Panc1 (cell line): ENCODE data around the gene C1orf105. TPM values are rescaled to one million over a fixed set of nuclear protein-coding genes. Genes with fewer than 3 reads are reported as not detected.

ENCODE experiments used
- ATAC-seq: fragments of 200-7000 bp; cut with Tn5 transposase; 2 replicates; pipeline ENCODE4 v1.9.1; 2020; ENCODE audit warnings: mild to moderate bottlenecking, moderate library complexity
- BruUV-seq: library from RNA; stranded (reverse); fragments of 400-500 nt; replicated peaks from 2 replicates; lab custom pipeline; 2021; lab: Mats Ljungman, UMichigan
- CTCF ChIA-PET: fragments of 300-600 bp; sonication (Branson Sonifier 250); formaldehyde crosslinking; loops from one replicate; lab custom pipeline; 2022; ENCODE audit warnings: antibody characterized with exemption; lab: Charles Lee
- POLR2A ChIA-PET: fragments of 300-600 bp; sonication (Branson Sonifier 250); formaldehyde crosslinking; loops from one replicate; lab custom pipeline; 2022; ENCODE audit warnings: antibody characterized with exemption; lab: Charles Lee
- DNase-seq: peaks from one replicate; pipeline ENCODE4 v3.0.0-alpha.2; 2010; ENCODE audit warnings: low read depth, low spot score
- H3K27ac ChIP-seq: 2 replicates; pipeline ENCODE4 v1.5.1; 2011; ENCODE audit warnings: mild to moderate bottlenecking, low read length, inconsistent platforms
- H3K27me3 ChIP-seq: fragments of 200-500 bp; sonication (Bioruptor generic); 2 replicates; pipeline ENCODE4 v1.6.0; 2014; ENCODE audit warnings: low read length, inconsistent platforms; ENCODE audit not compliant: control insufficient read depth, insufficient read depth
- H3K36me3 ChIP-seq: fragments of 200-500 bp; sonication (Bioruptor generic); 2 replicates; pipeline ENCODE4 v1.5.1; 2014; ENCODE audit warnings: inconsistent platforms, mild to moderate bottlenecking, low read length, moderate library complexity; ENCODE audit not compliant: control insufficient read depth, insufficient read depth
- H3K4me1 ChIP-seq: 2 replicates; pipeline ENCODE4 v1.5.1; 2011; ENCODE audit warnings: inconsistent platforms, mild to moderate bottlenecking, low read length, moderate library complexity; ENCODE audit not compliant: control insufficient read depth, insufficient read depth
- H3K4me3 ChIP-seq, 2 experiments: 2 replicates each; pipeline ENCODE4 v1.5.1; 2011 to 2012; ENCODE audit warnings: low read depth in 2 of 2, low read length in 2 of 2, mild to moderate bottlenecking in 2 of 2, inconsistent platforms in 1 of 2, moderate library complexity in 1 of 2
- H3K9me3 ChIP-seq: fragments of 200-500 bp; sonication (Bioruptor generic); 2 replicates; pipeline ENCODE4 v1.5.1; 2014; ENCODE audit warnings: low read depth, mild to moderate bottlenecking, inconsistent platforms, low read length, moderate library complexity; ENCODE audit not compliant: control insufficient read depth, insufficient read depth
- CTCF ChIP-seq: fragments of 450-650 bp; IDR thresholded peaks from 2 replicates; pipeline ENCODE4 v1.5.1; 2017; ENCODE audit warnings: mild to moderate bottlenecking
- POLR2AphosphoS5 ChIP-seq: IDR thresholded peaks from 2 replicates; pipeline ENCODE4 v1.6.1; 2012; ENCODE audit warnings: mild to moderate bottlenecking, low read depth, low read length, moderate library complexity
- REST ChIP-seq, 2 experiments: IDR thresholded peaks; 2 replicates each; pipeline ENCODE4 v1.6.1; 2011 to 2012; ENCODE audit warnings: low read depth in 2 of 2, control low read depth in 1 of 2, low read length in 1 of 2, mild to moderate bottlenecking in 1 of 2, moderate library complexity in 1 of 2; ENCODE audit not compliant: insufficient read depth in 1 of 2
- SIN3A ChIP-seq: IDR thresholded peaks from 2 replicates; pipeline ENCODE4 v1.6.1; 2012; ENCODE audit warnings: low read depth, mild to moderate bottlenecking, low read length, moderate library complexity, borderline replicate concordance; ENCODE audit not compliant: insufficient read depth
- TCF7L2 ChIP-seq: IDR thresholded peaks from 2 replicates; pipeline ENCODE4 v1.6.1; 2011; ENCODE audit warnings: mild to moderate bottlenecking, low read depth, low read length, inconsistent platforms
- in situ Hi-C: cut with HindIII; loops from 2 replicates; pipeline ENCODE4 v1.10.0; 2016; ENCODE audit warnings: low sequenced_read_pairs, low pct_unique_long_range_greater_than_20kb
- intact Hi-C: fragments of 100-400 bp; cut with micrococcal nuclease; formaldehyde crosslinking; loops from one replicate; pipeline ENCODE4 v1.10.0; 2022; ENCODE audit not compliant: unreplicated experiment
- total RNA-seq: library from RNA; stranded (reverse); gene quantifications from one replicate; pipeline ENCODE4 v1.2.1, GENCODE V29; 2021; ENCODE audit not compliant: unreplicated experiment

The C1orf105 gene
- total RNA-seq, 1 experiment from 2014 or later: not detected

GRCh38 chr1:172406968-172407367 is 13.5 kb upstream of the C1orf105 start:
- Histone ChIP-seq H3K36me3 (no peaks in the 10 kb centered on the region), H3K9me3 (no peaks in the 10 kb centered on the region; the same call in 1 of the 2 replicates), H3K27me3 (no peaks in the 10 kb centered on the region), H3K27ac (no peak overlapping the region), H3K4me3 (no peak overlapping the region), H3K4me1 (no peaks in the 10 kb centered on the region)
- no peak for DNase-seq
- POLR2A ChIA-PET: no interaction called here
- CTCF ChIA-PET: no interaction called here
- ATAC-seq: no peak
- in situ Hi-C loops (no loop called here), intact Hi-C loops (no loop called here)
- no TSS peak for BruUV-seq
- TF ChIP-seq TCF7L2 (no peak), CTCF (no peak), POLR2AphosphoS5 (no peak), REST (IDR thresholded peaks at IDR 0.05; ENCODE audit: insufficient read depth in 1 of 2, low read depth in 2 of 2, low read length in 1 of 2) (no peak), SIN3A (no peak)

- Histone ChIP-seq H3K27me3 (no peaks in the 10 kb centered on the region), H3K4me3 (no peak overlapping the region), H3K36me3 (no peaks in the 10 kb centered on the region), H3K9me3 (no peaks in the 10 kb centered on the region), H3K27ac (no peak overlapping the region), H3K4me1 (no peaks in the 10 kb centered on the region)
- no peak for ATAC-seq
- in situ Hi-C loops: no loop called here
- intact Hi-C loops: no loop called here
- DNase-seq: no peak
- ChIA-PET POLR2A (no interaction called here), CTCF (no interaction called here)
- no peak for TF ChIP-seq POLR2AphosphoS5
- TF ChIP-seq CTCF: no peak
- TF ChIP-seq SIN3A: no peak
- TF ChIP-seq TCF7L2: no peak
- no peak for TF ChIP-seq REST (IDR thresholded peaks at IDR 0.05; ENCODE audit: insufficient read depth in 1 of 2, low read depth in 2 of 2, low read length in 1 of 2)
- BruUV-seq: no TSS peak
Measured at GRCh38 chr1:172408958-172409357, 11.5 kb upstream of the C1orf105 start.
